Stimulated activated CD8-positive, alpha-beta memory T cell treated with anti-CD3 and anti-CD28 coated beads, Interleukin-2, amount 100 ng/mL, for 48 hours (primary cell): ENCODE measurements around the gene SHROOM1.

ENCODE experiments used
- DNase-seq, 2 donors: peaks; one replicate each; pipeline ENCODE4 v3.0.0-alpha.2; 2020; ENCODE audit warnings: low read depth in 2 of 2

The SHROOM1 gene

GRCh38 chr5:132776938-132777208 is 53.6 kb downstream of the SHROOM1 start:
- no peak for DNase-seq

GRCh38 chr5:132776131-132776937 is 54.1 kb downstream of the SHROOM1 start:
- DNase-seq: no peak

- no peak for DNase-seq
Observed at GRCh38 chr5:132775476-132775961, 54.9 kb downstream of the SHROOM1 start.

- DNase-seq: no peak
Observed at GRCh38 chr5:132774896-132775295, 55.6 kb downstream of the SHROOM1 start.

GRCh38 chr5:132774406-132774805 is 56.0 kb downstream of the SHROOM1 start:
- DNase-seq: no peak

- DNase-seq: no peak
Observed at GRCh38 chr5:132773601-132774355, 56.7 kb downstream of the SHROOM1 start.

GRCh38 chr5:132773114-132773513 is 57.3 kb downstream of the SHROOM1 start:
- DNase-seq: no peak

- no peak for DNase-seq
Observed at GRCh38 chr5:132772291-132773070, 58.0 kb downstream of the SHROOM1 start.
